Measurements from ENCODE around the gene SEMA6A.

The SEMA6A gene

DNA sequence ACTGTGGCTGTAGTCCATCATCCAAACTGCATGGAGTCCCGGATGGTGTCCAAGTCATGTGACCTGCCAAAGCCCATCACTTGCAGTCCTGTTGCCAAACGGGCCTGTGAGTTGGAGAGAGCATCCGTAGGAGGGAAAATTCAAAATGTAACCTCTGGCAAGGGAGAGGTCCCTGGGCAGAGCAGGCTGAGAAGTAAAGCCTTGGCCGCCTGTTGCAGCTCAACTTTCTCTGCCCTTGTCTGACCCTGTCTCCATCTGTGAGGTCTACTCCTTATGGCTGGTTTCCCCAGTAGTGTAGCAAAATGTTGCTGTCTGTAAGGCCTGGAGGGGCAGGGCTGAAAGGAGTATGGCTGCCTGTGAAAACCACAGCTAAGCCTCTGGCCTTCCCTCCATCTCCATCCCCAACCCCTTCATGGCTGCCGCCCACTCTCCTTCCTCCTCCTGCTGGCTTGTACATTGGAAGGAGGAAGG lies 163.5 kb downstream of the SEMA6A start:
- TF ChIP-seq GATA2 (IDR thresholded peaks at IDR 0.05; ENCODE audit: low read depth, low read length) (no peak), GATA3 (IDR thresholded peaks at IDR 0.05; ENCODE audit: low read depth, low read length) (no peak)

- TF ChIP-seq GATA3 (IDR thresholded peaks at IDR 0.05; ENCODE audit: low read depth, low read length) = no peak
Observed at GRCh38 chr5:116410336-116410890, 164.2 kb downstream of the SEMA6A start.

DNA sequence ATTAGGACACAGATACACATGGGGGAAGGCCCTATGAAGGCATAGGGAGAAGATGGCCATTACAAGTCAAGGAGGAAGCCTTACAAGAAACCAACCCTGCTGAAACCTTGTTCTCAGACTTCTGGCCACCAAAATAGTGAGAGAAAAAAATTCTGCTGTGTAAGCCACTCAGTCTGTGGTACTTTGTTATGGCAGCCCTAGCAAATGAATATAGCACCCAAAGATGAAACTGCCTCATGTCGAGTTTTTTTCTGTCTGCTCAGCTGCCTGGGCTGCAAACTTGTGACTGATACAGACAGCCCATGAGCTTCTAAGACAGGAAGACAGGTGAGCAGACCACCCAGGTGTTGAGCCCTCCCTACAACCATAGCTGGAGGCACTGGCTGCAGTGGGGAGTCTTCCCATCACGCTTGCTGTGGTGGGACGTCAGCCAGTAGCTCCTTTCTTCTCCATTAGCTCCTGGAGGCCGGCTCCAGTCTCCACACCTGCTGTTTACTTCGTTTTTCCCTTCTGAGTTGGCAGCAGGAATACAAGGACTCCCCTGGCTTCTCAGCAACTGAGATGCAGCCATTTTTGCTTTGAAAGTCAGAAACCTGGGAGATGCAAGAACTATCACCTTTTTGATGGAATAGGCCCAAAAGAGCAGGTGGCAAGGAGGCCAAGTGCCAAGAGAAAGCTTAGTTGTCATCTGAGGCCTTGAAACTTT lies 164.9 kb downstream of the SEMA6A start:
- TF ChIP-seq GATA3 (IDR thresholded peaks at IDR 0.05; ENCODE audit: low read depth, low read length) (no peak), GATA2 (IDR thresholded peaks at IDR 0.05; ENCODE audit: low read depth, low read length) (no peak)

- no peak for TF ChIP-seq GATA2 (IDR thresholded peaks at IDR 0.05; ENCODE audit: low read depth, low read length)
Observed at GRCh38 chr5:116406306-116407041, 168.1 kb downstream of the SEMA6A start.

DNA sequence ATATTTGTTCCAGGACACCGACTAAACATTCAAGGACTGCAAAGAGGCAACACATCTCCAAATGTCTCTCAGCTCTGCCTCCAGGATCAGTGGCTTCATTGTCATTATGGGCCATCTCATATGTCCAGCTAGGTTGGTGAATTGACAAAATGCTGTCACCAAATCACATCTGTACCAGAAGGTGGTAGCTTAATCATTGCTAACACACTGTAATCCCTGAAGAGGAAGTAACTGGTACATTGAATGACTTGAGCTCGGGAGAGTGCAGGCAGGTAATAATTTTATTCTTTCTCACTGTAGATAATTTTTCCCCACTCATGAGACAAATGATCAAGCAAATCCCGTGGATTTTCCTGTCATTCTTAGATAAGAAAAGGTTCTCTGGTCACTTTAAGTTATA lies 169.8 kb downstream of the SEMA6A start:
- TF ChIP-seq GATA2 (IDR thresholded peaks at IDR 0.05; ENCODE audit: low read depth, low read length) (no peak), GATA3 (IDR thresholded peaks at IDR 0.05; ENCODE audit: low read depth, low read length) (no peak)

- no peak for TF ChIP-seq GATA2 (IDR thresholded peaks at IDR 0.05; ENCODE audit: low read depth, low read length)
- no peak for TF ChIP-seq GATA3 (IDR thresholded peaks at IDR 0.05; ENCODE audit: low read depth, low read length)
Observed at GRCh38 chr5:116404016-116404415, 170.6 kb downstream of the SEMA6A start.

DNA sequence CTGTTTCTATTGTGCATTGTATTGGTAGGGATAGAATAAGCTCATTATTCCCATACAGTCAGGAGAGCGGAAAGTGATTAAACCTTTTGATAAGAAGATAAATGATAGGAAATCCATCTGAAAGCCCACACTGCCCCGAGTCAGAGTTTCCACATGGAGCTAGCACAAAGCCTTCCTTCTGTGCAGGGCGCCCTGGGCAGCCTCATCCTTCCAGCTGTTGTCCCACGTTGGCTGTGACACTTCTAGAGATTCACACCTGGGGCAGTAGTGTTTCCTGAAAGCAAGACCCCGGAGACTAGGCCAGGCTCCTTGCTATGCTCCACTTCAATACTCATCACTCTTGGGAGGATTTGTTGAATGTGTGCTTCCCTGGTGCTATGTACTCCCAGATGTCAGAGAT lies 172.4 kb downstream of the SEMA6A start:
- TF ChIP-seq GATA3 (IDR thresholded peaks at IDR 0.05; ENCODE audit: low read depth, low read length) (no peak), GATA2 (IDR thresholded peaks at IDR 0.05; ENCODE audit: low read depth, low read length) (no peak)

DNA sequence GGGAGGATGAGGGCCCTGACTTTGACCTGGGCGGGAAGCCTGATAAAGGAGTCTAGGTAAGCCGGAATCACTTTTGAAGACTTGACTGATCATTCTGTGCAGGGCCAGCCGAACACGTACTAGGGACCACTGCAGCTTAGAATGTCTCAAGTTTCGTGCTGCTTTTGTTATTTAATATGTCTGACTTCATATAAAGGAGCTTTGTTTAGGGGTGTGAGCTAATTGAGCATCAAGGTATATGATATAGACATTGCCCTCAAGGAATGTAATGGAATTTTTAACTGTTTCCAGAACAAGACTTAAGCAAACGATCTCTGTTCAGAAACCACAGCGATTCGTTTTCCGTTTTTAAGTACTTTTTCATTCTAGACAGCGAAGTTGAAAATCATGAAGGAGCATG lies 173.0 kb downstream of the SEMA6A start:
- TF ChIP-seq GATA2 (IDR thresholded peaks at IDR 0.05; ENCODE audit: low read depth, low read length) (no peak), GATA3 (IDR thresholded peaks at IDR 0.05; ENCODE audit: low read depth, low read length) (no peak)

DNA sequence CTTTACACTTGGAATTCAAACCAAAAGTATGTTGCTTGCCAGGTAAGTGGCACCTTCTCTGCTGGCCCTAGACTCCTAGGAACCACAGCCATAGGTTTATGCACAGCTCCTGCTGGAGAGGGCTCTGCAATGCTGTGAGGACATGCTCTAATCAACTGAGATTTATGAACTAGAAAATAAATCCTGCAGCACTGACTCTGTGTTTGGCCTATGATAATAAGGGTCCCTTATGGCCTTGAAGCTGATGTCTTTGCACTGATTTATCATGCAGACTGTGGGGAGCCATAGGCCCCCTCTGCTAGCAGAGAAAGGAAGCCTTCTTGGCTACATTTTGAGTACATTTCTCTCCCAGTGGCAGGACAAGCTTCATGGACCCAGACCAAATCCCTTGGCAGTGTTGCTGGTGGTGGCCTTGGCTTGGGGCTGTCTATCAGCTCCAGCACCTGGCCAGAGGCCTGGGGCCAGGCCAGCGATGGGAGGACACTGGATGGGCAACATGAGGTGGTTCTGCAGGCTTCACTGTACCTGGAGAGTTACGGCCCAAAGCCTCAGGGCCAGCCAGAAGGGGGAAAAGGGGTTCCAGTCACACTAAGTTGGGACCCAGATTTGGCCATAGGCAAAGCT lies 178.0 kb downstream of the SEMA6A start:
- TF ChIP-seq GATA3 (IDR thresholded peaks at IDR 0.05; ENCODE audit: low read depth, low read length) (no peak), GATA2 (IDR thresholded peaks at IDR 0.05; ENCODE audit: low read depth, low read length) (no peak)

DNA sequence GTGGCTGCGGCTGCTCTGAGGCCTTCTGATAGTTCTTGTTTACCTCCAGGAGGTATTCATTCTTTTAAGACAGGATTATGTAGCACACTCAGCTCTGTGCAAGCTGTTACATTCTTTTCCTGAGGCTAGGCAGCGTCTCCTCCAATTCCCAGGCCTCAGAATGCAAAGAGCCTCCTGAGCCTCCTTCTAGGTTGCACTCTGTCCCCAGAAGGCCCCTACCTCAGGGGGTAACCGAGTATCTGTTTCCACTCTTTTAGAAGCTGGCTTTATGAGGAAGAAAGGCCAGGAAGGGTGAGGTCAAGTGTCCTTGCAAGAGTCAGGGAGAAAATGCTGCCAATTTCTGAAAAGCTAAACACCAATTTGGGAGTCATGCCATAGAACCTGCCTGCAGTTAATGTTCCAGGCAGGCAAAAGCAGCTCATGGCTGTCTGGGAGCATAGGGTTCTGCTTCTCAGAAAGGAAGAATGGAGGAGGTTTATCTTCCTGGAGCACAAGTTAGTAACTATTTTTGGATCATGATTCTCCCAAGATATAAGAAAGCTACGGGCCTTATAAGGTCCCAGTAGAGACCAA lies 178.9 kb downstream of the SEMA6A start:
- TF ChIP-seq GATA2 (IDR thresholded peaks at IDR 0.05; ENCODE audit: low read depth, low read length) (no peak), GATA3 (IDR thresholded peaks at IDR 0.05; ENCODE audit: low read depth, low read length) (no peak)

GRCh38 chr5:116395226-116395625 lies 179.4 kb downstream of the SEMA6A start:
- TF ChIP-seq GATA3 (IDR thresholded peaks at IDR 0.05; ENCODE audit: low read depth, low read length) = no peak
- TF ChIP-seq GATA2 (IDR thresholded peaks at IDR 0.05; ENCODE audit: low read depth, low read length) = no peak

DNA sequence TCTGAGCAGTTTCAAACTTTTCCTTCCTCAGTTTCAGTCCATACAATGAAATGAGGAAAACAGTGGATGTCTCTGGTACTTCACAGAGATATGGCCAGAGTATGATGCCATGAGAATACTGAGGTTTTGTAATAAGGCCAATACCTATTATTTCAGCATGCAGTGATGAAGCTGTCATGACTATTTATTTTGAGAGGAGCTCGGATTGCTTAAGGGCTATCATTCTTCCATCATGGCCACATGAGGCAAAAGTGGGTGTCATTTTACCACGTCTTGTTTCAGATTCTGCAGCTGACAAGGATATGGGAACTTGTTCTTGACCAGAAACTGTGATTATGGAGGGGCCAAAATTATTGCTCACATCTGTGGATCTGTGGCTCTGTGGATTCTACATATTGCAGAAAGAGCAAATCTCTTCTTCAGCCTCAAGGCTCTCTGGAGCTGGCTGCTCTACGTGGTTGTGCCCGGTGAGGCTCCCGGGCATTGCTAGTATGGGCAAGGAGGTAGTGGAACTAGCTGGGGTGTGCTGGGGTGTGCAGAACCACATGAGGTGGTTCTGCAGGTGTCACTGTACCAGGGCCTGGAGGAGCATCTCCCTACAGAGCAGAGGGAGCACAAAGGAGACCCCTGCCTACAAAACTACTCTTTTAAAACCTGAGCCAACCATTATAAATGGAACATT lies 180.3 kb downstream of the SEMA6A start:
- TF ChIP-seq GATA3 (IDR thresholded peaks at IDR 0.05; ENCODE audit: low read depth, low read length) = no peak
- no peak for TF ChIP-seq GATA2 (IDR thresholded peaks at IDR 0.05; ENCODE audit: low read depth, low read length)
